B cell (primary cell): Measurements from ENCODE around the gene GDPD2.

Experiments
- CTCF ChIP-seq: fragments of 200-600 bp; IDR thresholded peaks from one replicate; pipeline ENCODE4 v1.8.0; 2022; ENCODE audit warnings: antibody characterized with exemption, mild to moderate bottlenecking
- EZH2 ChIP-seq: IDR thresholded peaks from 2 replicates; pipeline ENCODE4 v1.6.1; 2012; ENCODE audit warnings: borderline replicate concordance, low read depth, mild to moderate bottlenecking, moderate library complexity, low read length; ENCODE audit not compliant: insufficient read depth, poor library complexity, severe bottlenecking

DNA sequence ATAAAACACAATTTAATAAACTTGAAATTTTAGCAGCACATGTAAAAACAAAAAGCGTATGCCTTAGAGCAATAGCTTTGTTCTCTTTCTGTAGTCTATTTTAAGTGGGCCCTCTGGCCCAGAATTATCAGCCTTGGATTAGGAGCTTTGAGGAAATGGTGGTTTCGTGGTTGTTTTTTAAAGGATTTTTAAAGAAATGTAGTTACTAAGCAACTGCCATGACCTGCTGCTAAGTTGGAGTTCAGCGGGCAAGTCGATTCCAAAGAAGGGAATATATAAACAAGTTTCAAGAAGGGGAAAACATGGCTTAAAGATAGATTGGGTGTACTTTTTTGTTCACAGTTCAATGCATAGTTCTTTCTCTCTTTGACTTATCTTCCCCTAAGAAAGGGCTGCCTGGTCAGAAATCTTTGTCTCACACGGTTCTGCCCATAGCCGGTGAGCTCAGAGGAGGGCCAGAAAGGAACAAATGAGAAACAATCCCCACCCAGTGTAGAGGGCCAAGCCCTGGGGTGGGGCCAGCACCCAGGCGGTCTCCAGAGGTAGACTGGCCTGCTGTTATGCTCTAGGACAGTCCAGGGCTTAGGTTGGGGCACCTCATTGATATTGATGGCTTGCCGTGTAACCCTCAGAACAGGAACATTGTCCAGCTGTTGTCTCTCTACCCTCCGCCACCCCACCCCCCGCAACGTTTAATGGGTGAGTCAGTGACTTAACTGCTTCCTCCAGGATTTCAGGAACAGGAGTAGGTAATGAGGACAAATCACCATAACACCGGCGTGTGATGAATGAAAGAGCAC is 54.0 kb downstream of the GDPD2 start:
- TF ChIP-seq CTCF (no peak), EZH2 (no peak)
